Brain microvascular endothelial cell (primary cell): ENCODE results near the gene RNF223.

Source experiments
- DNase-seq: peaks from one replicate; pipeline ENCODE4 v3.0.0-alpha.2; 2020
- H3K27ac ChIP-seq: fragments of 250-450 bp; sonication (Bioruptor Pico); 2 replicates; pipeline ENCODE4 v1.5.1; 2020; ENCODE audit warnings: mild to moderate bottlenecking, moderate library complexity
- H3K27me3 ChIP-seq: fragments of 250-450 bp; sonication (Bioruptor Pico); replicated peaks from 2 replicates; pipeline ENCODE4 v1.5.1; 2020; ENCODE audit warnings: mild to moderate bottlenecking
- H3K36me3 ChIP-seq: fragments of 250-450 bp; sonication (Bioruptor Pico); replicated peaks from 2 replicates; pipeline ENCODE4 v1.5.1; 2020; ENCODE audit warnings: mild to moderate bottlenecking
- H3K4me3 ChIP-seq: 2 replicates; pipeline ENCODE4 v1.5.1; 2011; ENCODE audit warnings: low read depth, mild to moderate bottlenecking, control low read depth, low read length, moderate library complexity
- CTCF ChIP-seq: IDR thresholded peaks from 2 replicates; pipeline ENCODE4 v1.5.1; 2011; ENCODE audit warnings: low read depth, mild to moderate bottlenecking, moderate library complexity, low read length, control low read depth, inconsistent platforms; ENCODE audit errors: missing control alignments
- in situ Hi-C: cut with HindIII; loops from 2 replicates; pipeline ENCODE4 v1.10.0; 2017; ENCODE audit warnings: low sequenced_read_pairs, low pct_ligation_motif_present

The RNF223 gene

GRCh38 chr1:1021010-1021919 lies 52.8 kb downstream of the RNF223 start:
- TF ChIP-seq CTCF: no peak
- in situ Hi-C loops: no loop called here
- H3K36me3 ChIP-seq: peaks cover 4% of the 10 kb centered on the region
- H3K27ac ChIP-seq: peak overlapping the region; percentile 34
- peak overlapping the region; percentile 59 for H3K4me3 ChIP-seq
- peak; percentile 67 for DNase-seq
- H3K27me3 ChIP-seq: no peaks in the 10 kb centered on the region
